Ammon's horn (tissue), 1 donor: ENCODE results near the gene TFDP1.
A peak's percentile ranks its signal among the peaks of the same experiment; 100 is the strongest.

Experiments used
- DNase-seq: peaks from one replicate; pipeline ENCODE4 v3.0.0-alpha.2; 2016; ENCODE audit warnings: low spot score

TFDP1 gene

GRCh38 chr13:113584205-113584869 is at the start of gene TFDP1:
TFDP1 (plus strand) TSS chr13:113584753; CDS start chr13:113585838, 1,085 bp downstream.
- DNase-seq = peak; percentile 85

GRCh38 chr13:113535381-113535781 is 49.2 kb upstream of the TFDP1 start:
- DNase-seq = no peak

- no peak for DNase-seq
Observed at GRCh38 chr13:113536461-113537110, 48.0 kb upstream of the TFDP1 start.

- no peak for DNase-seq
Observed at GRCh38 chr13:113537205-113537604, 47.3 kb upstream of the TFDP1 start.

GRCh38 chr13:113537909-113538688 is 46.5 kb upstream of the TFDP1 start:
- DNase-seq = no peak

- no peak for DNase-seq
Observed at GRCh38 chr13:113538689-113539058, 45.9 kb upstream of the TFDP1 start.

GRCh38 chr13:113539176-113539575 is 45.4 kb upstream of the TFDP1 start:
- DNase-seq = no peak

GRCh38 chr13:113539822-113540221 is 44.7 kb upstream of the TFDP1 start:
- DNase-seq = no peak

GRCh38 chr13:113540523-113540922 is 44.0 kb upstream of the TFDP1 start:
- DNase-seq = no peak

GRCh38 chr13:113542751-113543424 is 41.7 kb upstream of the TFDP1 start:
- DNase-seq = no peak

GRCh38 chr13:113544071-113544891 is 40.3 kb upstream of the TFDP1 start:
- no peak for DNase-seq

- DNase-seq = no peak
Observed at GRCh38 chr13:113544896-113545295, 39.7 kb upstream of the TFDP1 start.

GRCh38 chr13:113545455-113545930 is 39.1 kb upstream of the TFDP1 start:
- no peak for DNase-seq

GRCh38 chr13:113545931-113546516 is 38.5 kb upstream of the TFDP1 start:
- DNase-seq = no peak

- no peak for DNase-seq
Observed at GRCh38 chr13:113546571-113547237, 37.8 kb upstream of the TFDP1 start.

GRCh38 chr13:113547238-113547971 is 37.1 kb upstream of the TFDP1 start:
- DNase-seq = no peak

GRCh38 chr13:113548171-113548641 is 36.3 kb upstream of the TFDP1 start:
- peak; percentile 42 for DNase-seq

- DNase-seq = no peak
Observed at GRCh38 chr13:113548778-113549621, 35.6 kb upstream of the TFDP1 start.

- no peak for DNase-seq
Observed at GRCh38 chr13:113550453-113550852, 34.1 kb upstream of the TFDP1 start.
